IMR-90 (cell line): Measurements from ENCODE around the gene SPATS2L. TPM values are rescaled to one million over a fixed set of nuclear protein-coding genes. Genes with fewer than 3 reads are reported as not detected.

ENCODE experiments used
- ATAC-seq: fragments of 200-7000 bp; cut with Tn5 transposase; 2 replicates; pipeline ENCODE4 v1.9.1; 2020; ENCODE audit warnings: low read depth, mild to moderate bottlenecking, moderate library complexity
- BruUV-seq: library from RNA; stranded (reverse); fragments of 400-500 nt; replicated peaks from 2 replicates; lab custom pipeline; 2021; lab: Mats Ljungman, UMichigan
- CTCF ChIA-PET: fragments of 300-600 bp; formaldehyde crosslinking; extraction: SDS; loops from one replicate; lab custom pipeline; 2021; ENCODE audit warnings: antibody characterized with exemption; lab: Yijun Ruan, JAX
- POLR2A ChIA-PET: fragments of 300-600 bp; sonication (Branson Sonifier 250); formaldehyde crosslinking; loops from one replicate; lab custom pipeline; 2022; ENCODE audit warnings: antibody characterized with exemption; ENCODE audit not compliant: unreplicated experiment; lab: Charles Lee
- DNase-seq: peaks from one replicate; pipeline ENCODE4 v3.0.0; 2013
- H2AFZ ChIP-seq: replicated peaks from 2 replicates; pipeline ENCODE3; 2013; ENCODE audit warnings: low read length, mild to moderate bottlenecking; ENCODE audit not compliant: poor library complexity
- H2AK5ac ChIP-seq: 2 replicates; pipeline ENCODE4 v1.6.1; 2013; ENCODE audit warnings: low read depth, low read length, inconsistent platforms
- H2AK9ac ChIP-seq: replicated peaks from 2 replicates; pipeline ENCODE3; 2013; ENCODE audit warnings: mild to moderate bottlenecking, low read depth, low read length, moderate library complexity; ENCODE audit not compliant: poor library complexity
- H2BK120ac ChIP-seq: 2 replicates; pipeline ENCODE4 v1.6.1; 2013; ENCODE audit warnings: low read depth, low read length, inconsistent platforms
- H2BK15ac ChIP-seq: 3 replicates; pipeline ENCODE4 v1.6.1; 2013; ENCODE audit warnings: low read depth, low read length, inconsistent platforms
- H2BK20ac ChIP-seq: 2 replicates; pipeline ENCODE4 v1.6.1; 2013; ENCODE audit warnings: low read depth, mild to moderate bottlenecking, inconsistent platforms, low read length, moderate library complexity
- H2BK5ac ChIP-seq: 2 replicates; pipeline ENCODE4 v1.6.1; 2013; ENCODE audit warnings: mild to moderate bottlenecking, low read depth, low read length, inconsistent platforms; ENCODE audit not compliant: poor library complexity, severe bottlenecking
- H3K14ac ChIP-seq: replicated peaks from 2 replicates; pipeline ENCODE4 v1.6.1; 2013; ENCODE audit warnings: low read depth, low read length, inconsistent platforms
- H3K18ac ChIP-seq: 2 replicates; pipeline ENCODE4 v1.6.1; 2013; ENCODE audit warnings: low read depth, low read length, control low read depth
- H3K23ac ChIP-seq: 2 replicates; pipeline ENCODE4 v1.6.1; 2013; ENCODE audit warnings: low read depth, low read length, inconsistent platforms
- H3K27ac ChIP-seq: 2 replicates; pipeline ENCODE4 v1.5.1; 2013; ENCODE audit warnings: mild to moderate bottlenecking, control low read depth, low read length; ENCODE audit not compliant: insufficient read depth
- H3K27me3 ChIP-seq: 2 replicates; pipeline ENCODE4 v1.6.1; 2013; ENCODE audit warnings: low read length; ENCODE audit not compliant: control insufficient read depth, insufficient read depth
- H3K36me3 ChIP-seq: 2 replicates; pipeline ENCODE4 v1.6.1; 2013; ENCODE audit warnings: low read length, mixed read lengths; ENCODE audit not compliant: control insufficient read depth, insufficient read depth
- H3K4ac ChIP-seq: 2 replicates; pipeline ENCODE4 v1.6.1; 2013; ENCODE audit warnings: low read depth, low read length, inconsistent platforms
- H3K4me1 ChIP-seq: 2 replicates; pipeline ENCODE4 v1.6.1; 2013; ENCODE audit warnings: low read length, mixed read lengths; ENCODE audit not compliant: control insufficient read depth, insufficient read depth
- H3K4me2 ChIP-seq: 2 replicates; pipeline ENCODE4 v1.6.1; 2013; ENCODE audit warnings: low read depth, mild to moderate bottlenecking, control low read depth, low read length, moderate library complexity
- H3K4me3 ChIP-seq: 2 replicates; pipeline ENCODE4 v1.5.1; 2013; ENCODE audit warnings: low read depth, mild to moderate bottlenecking, control low read depth, low read length, moderate library complexity; ENCODE audit not compliant: insufficient read depth
- H3K56ac ChIP-seq: 2 replicates; pipeline ENCODE4 v1.6.1; 2013; ENCODE audit warnings: low read length, inconsistent platforms; ENCODE audit not compliant: insufficient read depth; ENCODE audit errors: extremely low read depth
- H3K79me1 ChIP-seq, 2 experiments: 2 replicates each; pipeline ENCODE4 v1.6.1; 2013; ENCODE audit warnings: low read length in 2 of 2, inconsistent platforms in 1 of 2, low read depth in 1 of 2
- H3K9ac ChIP-seq: 2 replicates; pipeline ENCODE4 v1.6.1; 2013; ENCODE audit warnings: low read depth, low read length, control low read depth
- H3K9me1 ChIP-seq: 2 replicates; pipeline ENCODE4 v1.6.1; 2013; ENCODE audit warnings: low read length, inconsistent platforms; ENCODE audit not compliant: insufficient read depth
- H3K9me3 ChIP-seq: 2 replicates; pipeline ENCODE4 v1.6.1; 2013; ENCODE audit warnings: low read length; ENCODE audit not compliant: control insufficient read depth, insufficient read depth
- H4K20me1 ChIP-seq: 2 replicates; pipeline ENCODE4 v1.6.1; 2013; ENCODE audit warnings: low read length, inconsistent platforms; ENCODE audit not compliant: insufficient read depth
- H4K5ac ChIP-seq: 2 replicates; pipeline ENCODE4 v1.6.1; 2013; ENCODE audit warnings: mild to moderate bottlenecking, low read depth, low read length, control low read depth
- H4K8ac ChIP-seq, 2 experiments: 2 replicates each; pipeline ENCODE4 v1.6.1; 2013; ENCODE audit warnings: low read depth in 2 of 2, low read length in 2 of 2, control low read depth in 1 of 2, inconsistent platforms in 1 of 2
- H4K91ac ChIP-seq: 2 replicates; pipeline ENCODE4 v1.6.1; 2013; ENCODE audit warnings: low read depth, low read length, inconsistent platforms; ENCODE audit not compliant: insufficient read depth
- BHLHE40 ChIP-seq: fragments of 150-350 bp; IDR thresholded peaks from 2 replicates; pipeline ENCODE4 v1.6.1; 2016; ENCODE audit warnings: mild to moderate bottlenecking, low read depth, low read length
- CEBPB ChIP-seq: IDR thresholded peaks from 2 replicates; pipeline ENCODE4 v1.6.1; 2012; ENCODE audit warnings: low read depth, low read length, improper control_type of control experiment
- CHD1 ChIP-seq: IDR thresholded peaks from 2 replicates; pipeline ENCODE4 v1.6.1; 2012; ENCODE audit warnings: low read depth, low read length, improper control_type of control experiment
- CTCF ChIP-seq: conservative IDR thresholded peaks from 2 replicates; pipeline ENCODE4 v1.5.1; 2012; ENCODE audit warnings: mild to moderate bottlenecking, low read depth, low read length, improper control_type of control experiment
- ELK1 ChIP-seq: fragments of 150-350 bp; IDR thresholded peaks from 2 replicates; pipeline ENCODE4 v1.6.1; 2016; ENCODE audit warnings: low read depth, mild to moderate bottlenecking, low read length, moderate library complexity, borderline replicate concordance
- FOS ChIP-seq: fragments of 150-350 bp; IDR thresholded peaks from 2 replicates; pipeline ENCODE4 v1.6.1; 2016; ENCODE audit warnings: low read depth, low read length
- MAFK ChIP-seq: IDR thresholded peaks from 2 replicates; pipeline ENCODE4 v1.6.1; 2012; ENCODE audit warnings: low read depth, low read length, improper control_type of control experiment
- MAZ ChIP-seq: IDR thresholded peaks from 2 replicates; pipeline ENCODE4 v1.6.1; 2012; ENCODE audit warnings: low read depth, mild to moderate bottlenecking, low read length, improper control_type of control experiment, moderate library complexity, borderline replicate concordance
- MXI1 ChIP-seq: IDR thresholded peaks from 2 replicates; pipeline ENCODE4 v1.6.1; 2012; ENCODE audit warnings: low read depth, mild to moderate bottlenecking, low read length, moderate library complexity, borderline replicate concordance
- NFE2L2 ChIP-seq: fragments of 150-350 bp; IDR thresholded peaks from 2 replicates; pipeline ENCODE4 v1.6.1; 2016; ENCODE audit warnings: low read depth, mild to moderate bottlenecking, low read length
- POLR2A ChIP-seq: IDR thresholded peaks from 2 replicates; pipeline ENCODE4 v1.6.1; 2012; ENCODE audit warnings: mild to moderate bottlenecking, low read depth, low read length
- RAD21 ChIP-seq: IDR thresholded peaks from 2 replicates; pipeline ENCODE4 v1.6.1; 2012; ENCODE audit warnings: low read length, improper control_type of control experiment
- RCOR1 ChIP-seq: IDR thresholded peaks from 2 replicates; pipeline ENCODE4 v1.6.1; 2012; ENCODE audit warnings: mild to moderate bottlenecking, low read length, improper control_type of control experiment; ENCODE audit not compliant: insufficient replicate concordance
- RFX5 ChIP-seq: IDR thresholded peaks from 2 replicates; pipeline ENCODE4 v1.8.0; 2012; ENCODE audit warnings: low read depth, mild to moderate bottlenecking, low read length, moderate library complexity
- SMC3 ChIP-seq: fragments of 150-350 bp; IDR thresholded peaks from 2 replicates; pipeline ENCODE4 v1.6.1; 2016; ENCODE audit warnings: low read depth, mild to moderate bottlenecking, antibody characterized with exemption, low read length, moderate library complexity
- USF2 ChIP-seq: fragments of 150-350 bp; IDR thresholded peaks from 2 replicates; pipeline ENCODE4 v1.6.1; 2017; ENCODE audit warnings: mild to moderate bottlenecking, antibody characterized with exemption, low read length, low read depth
- WGBS, 2 experiments: methylation state at CpG; one replicate each; pipeline versions ENCODE4 v1.1.5 to v1.1.7; 2013; ENCODE audit warnings: missing lambda C conversion rate in 2 of 2; ENCODE audit not compliant: insufficient read length in 1 of 2; ENCODE audit errors: extremely low coverage in 2 of 2; 5-methylcytosine and 5-hydroxymethylcytosine counted together
- dilution Hi-C: fragments of 300-500 bp; cut with HindIII; formaldehyde crosslinking; loops from one replicate; pipeline ENCODE4 v1.14.3; 2018; ENCODE audit warnings: low sequenced_read_pairs; ENCODE audit not compliant: unreplicated experiment
- in situ Hi-C: fragments of 300-500 bp; cut with MboI; formaldehyde crosslinking; loops from 3 replicates; pipeline ENCODE4 v1.14.3; 2019; ENCODE audit warnings: low sequenced_read_pairs, inconsistent platforms, mixed read lengths
- intact Hi-C: fragments of 100-400 bp; cut with micrococcal nuclease; formaldehyde crosslinking; loops from 2 replicates; pipeline ENCODE4 v1.10.0; 2022
- polyA plus RNA-seq, 3 experiments: library from polyadenylated mRNA; depleted of rRNA; stranded (reverse); fragments of >200 nt; gene quantifications; 2 replicates each; pipeline ENCODE4 v1.2.3, GENCODE V29; 2012; ENCODE audit warnings: low replicate concordance in 1 of 3
- total RNA-seq: library from RNA; depleted of rRNA; stranded (reverse); fragments of >200 nt; gene quantifications from 2 replicates; pipeline ENCODE4 v1.2.3, GENCODE V29; 2012

Gene SPATS2L
- total and polyA plus RNA-seq, 2 of the 4 experiments (the other 2 are of a cell fraction): 118 to 155 TPM

- no peak overlapping the region for H3K4me3 ChIP-seq
- H2AK5ac ChIP-seq: no peak overlapping the region
- H3K9ac ChIP-seq: no peak overlapping the region
- H3K9me1 ChIP-seq: peaks cover 17% of the 10 kb centered on the region
- no peak overlapping the region for H3K27ac ChIP-seq
- no peak overlapping the region for H2BK5ac ChIP-seq
- no peak overlapping the region; the same call in 1 of the 2 replicates for H3K14ac ChIP-seq
- POLR2A ChIA-PET: no interaction called here
- H3K18ac ChIP-seq: no peak overlapping the region
- WGBS, 2 experiments: 100% methylated on average over 1 of the region's 3 CpGs; no CpG with 5 or more reads in 1 of the 2 experiments
- H3K4me1 ChIP-seq: peaks cover 16% of the 10 kb centered on the region
- H2AFZ ChIP-seq: no peak overlapping the region
- no peak for ATAC-seq
- H4K5ac ChIP-seq: no peak overlapping the region; the same call in 1 of the 2 replicates
- H3K23ac ChIP-seq: no peak overlapping the region
- CTCF ChIA-PET: interaction anchor here (1.0 kb wide), 2 partner anchors 134 to 362 kb away, joined by 3 read pairs; no protein-coding TSS in a partner anchor
- no TSS peak for BruUV-seq
- H3K79me1 ChIP-seq: peaks cover 28 to 72% of the 10 kb centered on the region in 2 experiments
- dilution Hi-C loops: no loop called here
- TF ChIP-seq CEBPB (no peak), MXI1 (no peak), CTCF (no peak), POLR2A (no peak), RCOR1 (no peak), RFX5 (no peak), CHD1 (no peak), NFE2L2 (no peak), FOS (no peak), SMC3 (no peak), ELK1 (no peak), MAFK (no peak), RAD21 (no peak), USF2 (no peak), MAZ (no peak), BHLHE40 (no peak)
- in situ Hi-C loops: no loop called here
- no peak overlapping the region for H4K91ac ChIP-seq
- H2BK120ac ChIP-seq: no peak overlapping the region
- peaks cover 15% of the 10 kb centered on the region for H3K36me3 ChIP-seq
- H3K9me3 ChIP-seq: no peaks in the 10 kb centered on the region
- H4K8ac ChIP-seq: no peak overlapping the region
- H3K4me2 ChIP-seq: no peak overlapping the region
- DNase-seq: no peak
- H2BK15ac ChIP-seq: no peak overlapping the region
- no peak overlapping the region for H3K4ac ChIP-seq
- H3K27me3 ChIP-seq: no peaks in the 10 kb centered on the region
- H4K20me1 ChIP-seq: peaks cover 40% of the 10 kb centered on the region; the same call in 1 of the 2 replicates
- H2AK9ac ChIP-seq: no peak overlapping the region
- no peak overlapping the region for H3K56ac ChIP-seq
- no peak overlapping the region for H2BK20ac ChIP-seq
- intact Hi-C loops: no loop called here
Observed at GRCh38 chr2:200347301-200347700, 40.8 kb downstream of the SPATS2L start.
